B cell (primary cell): ENCODE data around the gene RAD9A.

Source experiments
- EZH2 ChIP-seq: IDR thresholded peaks from 2 replicates; pipeline ENCODE4 v1.6.1; 2012; ENCODE audit warnings: borderline replicate concordance, low read depth, mild to moderate bottlenecking, moderate library complexity, low read length; ENCODE audit not compliant: insufficient read depth, poor library complexity, severe bottlenecking
- TF ChIP-seq, protein P1 (sequence below): fragments of 200-600 bp; IDR thresholded peaks from one replicate; pipeline ENCODE4 v1.8.0; 2022; ENCODE audit warnings: antibody characterized with exemption, mild to moderate bottlenecking

DNA sequence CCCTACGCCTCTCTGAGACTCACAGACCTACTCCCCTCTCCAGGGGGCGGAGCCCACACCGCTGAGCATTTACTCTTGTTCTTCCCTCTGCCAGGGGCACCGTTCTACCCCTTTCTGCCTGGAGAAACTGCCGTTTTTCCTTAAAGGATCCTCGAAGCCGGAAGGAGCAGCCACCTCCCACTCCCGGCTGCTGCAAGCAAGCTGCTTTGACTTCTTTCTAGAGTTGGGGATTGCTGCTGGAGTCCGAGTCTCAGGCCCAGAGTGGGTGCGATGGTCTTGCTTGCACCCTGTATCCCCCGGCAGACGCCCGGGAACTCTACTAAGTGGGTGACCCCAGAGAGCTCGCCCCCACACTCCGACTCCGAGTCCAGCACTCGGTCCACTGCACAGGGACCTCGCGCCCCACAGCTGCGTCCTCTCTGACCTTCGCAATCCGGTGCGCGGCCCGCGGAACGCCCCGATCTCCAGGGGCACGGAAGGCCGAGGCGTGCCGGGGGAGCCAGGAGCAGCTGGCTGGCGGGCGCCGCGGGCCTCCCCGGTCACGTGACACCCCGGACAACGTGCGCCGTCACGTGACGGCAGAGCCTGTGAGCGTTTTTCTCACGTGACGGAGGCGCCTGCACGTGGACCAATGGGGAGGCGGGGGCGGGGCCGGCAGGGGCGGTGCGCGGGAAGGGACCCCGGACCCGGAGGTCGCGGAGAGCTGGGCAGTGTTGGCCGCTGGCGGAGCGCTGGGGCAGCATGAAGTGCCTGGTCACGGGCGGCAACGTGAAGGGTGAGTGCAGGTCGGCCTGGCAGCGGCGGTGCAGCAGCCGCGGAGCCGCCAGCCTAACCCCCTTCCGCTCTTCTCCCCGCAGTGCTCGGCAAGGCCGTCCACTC lies at the start of gene RAD9A:
- TF ChIP-seq, protein P1, sequence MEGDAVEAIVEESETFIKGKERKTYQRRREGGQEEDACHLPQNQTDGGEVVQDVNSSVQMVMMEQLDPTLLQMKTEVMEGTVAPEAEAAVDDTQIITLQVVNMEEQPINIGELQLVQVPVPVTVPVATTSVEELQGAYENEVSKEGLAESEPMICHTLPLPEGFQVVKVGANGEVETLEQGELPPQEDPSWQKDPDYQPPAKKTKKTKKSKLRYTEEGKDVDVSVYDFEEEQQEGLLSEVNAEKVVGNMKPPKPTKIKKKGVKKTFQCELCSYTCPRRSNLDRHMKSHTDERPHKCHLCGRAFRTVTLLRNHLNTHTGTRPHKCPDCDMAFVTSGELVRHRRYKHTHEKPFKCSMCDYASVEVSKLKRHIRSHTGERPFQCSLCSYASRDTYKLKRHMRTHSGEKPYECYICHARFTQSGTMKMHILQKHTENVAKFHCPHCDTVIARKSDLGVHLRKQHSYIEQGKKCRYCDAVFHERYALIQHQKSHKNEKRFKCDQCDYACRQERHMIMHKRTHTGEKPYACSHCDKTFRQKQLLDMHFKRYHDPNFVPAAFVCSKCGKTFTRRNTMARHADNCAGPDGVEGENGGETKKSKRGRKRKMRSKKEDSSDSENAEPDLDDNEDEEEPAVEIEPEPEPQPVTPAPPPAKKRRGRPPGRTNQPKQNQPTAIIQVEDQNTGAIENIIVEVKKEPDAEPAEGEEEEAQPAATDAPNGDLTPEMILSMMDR = no peak
- TF ChIP-seq EZH2 = no peak
